Adipose tissue (tissue), 3 donors: Measurements from ENCODE around the gene PCSK6. TPM values are rescaled to one million over a fixed set of nuclear protein-coding genes. Genes with fewer than 3 reads are reported as not detected.

ENCODE experiments used
- H3K27ac ChIP-seq: one replicate; pipeline ENCODE4 v1.5.1; 2013; ENCODE audit warnings: low read depth, low read length
- WGBS, 3 donors: extraction: QIAGEN DNeasy Blood & Tissue Kit; methylation state at CpG; one replicate each; pipeline ENCODE4 v1.1.7; 2013; 5-methylcytosine and 5-hydroxymethylcytosine counted together
- polyA plus RNA-seq, 3 donors: library from polyadenylated mRNA; stranded (reverse); fragments of 200-250 nt; gene quantifications; one replicate each; pipeline ENCODE4 v1.2.3, GENCODE V29; 2013
- donor health status: healthy with polysubstance abuse.
- donor health status: Bipolar disorder and iron deficiency.
- donor health status: healthy.

PCSK6 gene
- polyA plus RNA-seq, 3 donors = 1.5 to 13.2 (median 3.4) TPM

DNA sequence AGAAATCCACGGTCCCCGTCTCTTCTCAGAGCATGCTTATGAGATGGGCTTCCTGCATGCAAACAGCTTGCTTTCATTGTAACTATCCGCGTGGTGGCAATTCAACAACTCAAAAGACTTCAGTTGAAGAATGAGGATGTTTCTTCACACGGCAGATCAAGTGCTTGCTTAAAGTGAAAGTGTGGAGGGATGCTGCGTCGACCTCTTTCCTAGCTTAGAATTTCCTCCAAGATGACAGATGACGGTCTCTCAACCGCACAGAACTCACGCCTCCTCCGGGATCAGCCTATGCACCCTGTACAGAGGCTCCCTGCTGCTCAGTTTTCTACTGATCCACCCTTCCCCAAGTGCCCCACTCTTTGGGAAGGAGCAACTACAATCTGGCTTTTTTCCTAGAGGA is 47.8 kb downstream of the PCSK6 start:
- H3K27ac ChIP-seq = no peak overlapping the region
- 41 to 84% (median 41%) methylated on average over 11 of the region's 11 CpGs for WGBS, 3 donors

DNA sequence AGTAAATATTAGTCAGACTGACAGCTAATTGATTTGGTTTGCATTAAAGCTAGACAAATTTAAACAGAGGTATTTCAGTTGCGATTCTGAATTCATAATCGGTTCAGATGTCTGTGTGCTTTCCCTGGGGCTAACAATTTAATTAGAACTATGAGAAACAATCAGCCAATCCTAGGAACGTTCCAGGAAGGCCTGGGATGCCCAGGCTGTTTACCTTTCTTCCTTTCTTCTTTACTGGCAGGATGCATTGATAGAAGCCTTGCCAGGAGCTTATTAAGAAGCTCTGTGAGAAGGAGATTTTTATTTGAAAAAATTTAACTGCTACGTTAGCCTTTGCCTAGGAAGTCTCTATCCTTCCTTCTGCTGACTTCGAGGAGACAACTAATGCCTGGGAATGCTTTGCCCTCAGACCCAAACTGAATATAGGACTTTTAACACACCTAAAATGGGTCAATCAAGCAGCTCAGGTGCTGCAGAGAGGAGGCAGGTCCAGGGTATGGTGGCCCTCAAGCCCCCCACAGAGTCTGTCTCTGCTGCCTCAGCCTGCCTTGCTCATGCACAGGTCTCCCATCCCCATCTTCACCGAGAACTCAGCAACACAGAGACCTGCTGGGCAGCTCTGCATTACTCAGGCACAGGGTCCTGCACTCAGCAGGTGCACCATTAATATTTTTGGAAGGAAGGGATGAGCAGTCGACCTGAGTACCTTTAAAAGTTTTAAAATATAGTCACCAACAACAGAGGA is 48.5 kb downstream of the PCSK6 start:
- H3K27ac ChIP-seq = no peak overlapping the region
- WGBS, 3 donors = 57 to 65% (median 64%) methylated on average over 7 of the region's 7 CpGs

DNA sequence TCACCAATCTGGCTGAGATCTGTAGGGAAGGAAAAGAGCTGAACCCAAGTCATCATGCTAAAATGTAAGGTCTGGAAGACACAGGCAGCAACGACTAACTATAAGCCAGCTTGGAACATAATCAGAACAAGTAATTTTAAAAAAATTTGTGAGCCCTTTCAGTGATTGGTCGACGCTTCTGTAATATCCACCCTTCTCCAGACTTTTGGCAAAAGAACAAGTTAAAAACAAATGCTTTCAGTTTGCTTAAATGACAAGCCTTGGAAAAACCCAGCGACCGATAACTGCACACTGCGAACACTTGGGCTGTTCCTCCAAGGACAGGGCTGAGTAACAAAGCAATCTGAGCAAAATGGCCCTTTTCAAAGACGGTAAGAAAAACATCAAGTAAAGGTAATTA is 49.6 kb downstream of the PCSK6 start:
- WGBS, 3 donors = 39 to 66% (median 57%) methylated on average over 7 of the region's 7 CpGs
- no peak overlapping the region for H3K27ac ChIP-seq

DNA sequence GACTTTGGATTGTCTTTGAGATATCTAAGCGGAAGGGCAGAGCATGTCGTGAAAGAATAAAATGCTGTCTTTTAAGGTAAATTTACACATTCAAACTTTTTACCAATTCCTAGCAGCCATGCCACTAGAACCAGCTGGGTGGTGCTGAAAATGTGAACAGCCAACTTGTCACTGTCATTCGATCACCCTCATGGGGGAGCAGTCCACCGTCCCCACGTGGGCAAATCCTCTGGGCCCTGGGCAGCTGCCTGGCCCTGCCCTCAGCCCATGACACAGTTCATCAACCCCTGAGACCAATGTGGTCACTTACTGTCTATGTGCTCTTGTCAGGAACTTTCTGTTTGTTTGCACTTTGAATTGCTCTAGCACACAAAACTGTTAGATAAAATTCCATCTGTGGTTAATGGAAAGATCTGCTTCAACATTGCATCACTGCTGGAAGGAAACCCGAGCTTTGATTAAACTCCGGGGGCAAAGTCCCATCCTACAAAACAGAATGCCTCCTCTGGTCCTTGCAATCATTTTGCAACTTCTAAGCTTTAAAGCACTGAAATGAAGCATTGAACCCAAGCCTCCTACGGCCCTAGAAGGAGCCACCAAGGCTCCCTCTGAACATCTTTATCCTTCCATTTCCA is 50.1 kb downstream of the PCSK6 start:
- 48 to 66% (median 52%) methylated on average over 8 of the region's 8 CpGs for WGBS, 3 donors
- no peak overlapping the region for H3K27ac ChIP-seq

DNA sequence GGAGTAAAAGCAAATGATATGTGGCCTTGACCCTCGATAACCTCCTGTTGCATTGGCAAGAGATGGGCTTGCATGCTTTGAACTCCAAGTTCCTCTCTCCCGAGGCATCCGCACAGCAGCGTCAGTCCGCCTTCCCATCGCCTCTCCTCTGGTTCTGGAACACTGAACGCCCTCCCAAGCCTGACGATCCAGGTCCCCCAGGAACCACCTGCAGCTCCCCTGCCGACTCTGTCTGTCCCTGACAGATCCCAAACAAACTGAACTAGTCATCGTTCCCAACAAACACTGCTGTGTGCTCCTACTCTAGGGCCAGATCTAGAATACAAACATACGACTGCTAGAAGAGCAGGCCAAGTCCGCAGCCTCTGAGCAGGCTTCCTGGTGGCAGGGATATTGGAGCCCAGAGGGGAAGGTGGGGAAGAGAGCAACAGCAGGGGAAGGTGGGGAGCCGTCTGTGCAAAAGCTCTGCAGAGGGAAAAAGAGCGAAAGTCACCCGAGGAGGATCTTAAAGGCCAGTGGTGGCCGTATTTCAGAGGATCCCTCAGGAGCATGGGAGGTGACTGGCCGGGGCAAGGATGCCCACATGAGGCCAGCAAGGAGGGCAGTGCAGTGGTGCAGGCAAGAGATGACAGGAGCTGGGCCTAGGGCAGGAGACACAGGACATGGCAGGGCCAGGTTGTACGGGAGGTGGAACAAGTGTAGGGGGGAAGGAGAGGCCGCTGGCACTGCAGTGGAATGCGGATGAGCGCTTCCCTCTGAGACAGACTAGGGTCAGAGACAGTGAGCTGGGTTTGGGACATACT is 50.8 kb downstream of the PCSK6 start:
- 71 to 91% (median 83%) methylated on average over 21 of the region's 21 CpGs for WGBS, 3 donors
- no peak overlapping the region for H3K27ac ChIP-seq

DNA sequence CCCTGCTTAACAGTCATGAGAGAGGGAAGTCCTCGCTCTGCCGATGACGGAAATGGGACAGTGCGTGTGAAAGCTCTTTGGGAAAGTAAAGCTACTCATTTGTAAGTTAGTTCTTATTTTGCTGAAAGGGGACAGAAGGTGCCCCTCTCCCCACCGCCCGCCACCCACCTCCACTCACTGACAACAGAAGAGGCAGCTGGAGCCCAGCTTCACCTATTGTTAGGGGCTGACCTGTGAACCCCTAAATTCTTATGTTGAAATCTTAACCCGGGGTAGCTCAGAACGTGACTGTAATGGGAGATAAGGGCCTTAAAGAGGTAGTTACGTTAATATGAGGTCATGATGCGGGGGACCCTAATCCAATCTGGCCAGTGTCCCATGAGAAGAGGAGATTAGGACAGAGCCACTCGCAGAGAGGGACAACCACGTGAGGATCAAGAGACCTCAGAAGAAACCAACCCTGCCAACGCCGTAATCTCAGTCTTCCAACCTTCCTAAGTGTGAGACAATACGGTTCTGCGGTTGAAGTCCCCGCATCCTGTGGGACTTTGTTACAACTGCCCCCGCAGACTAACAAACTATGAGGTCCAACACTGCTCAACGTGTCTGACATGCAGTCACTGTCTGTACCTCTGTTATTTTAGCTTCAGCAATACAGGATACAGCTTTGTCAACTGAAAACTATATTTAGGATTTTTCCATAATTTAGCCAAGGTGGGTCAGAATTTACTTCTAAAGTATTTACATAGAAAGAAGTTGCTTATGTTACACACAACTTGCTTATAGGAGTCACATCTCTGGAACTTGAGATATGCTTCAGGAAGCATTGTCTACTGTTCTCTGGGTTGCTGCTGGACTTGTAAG is 51.7 kb downstream of the PCSK6 start:
- WGBS, 3 donors = 82 to 90% (median 87%) methylated on average over 19 of the region's 19 CpGs
- H3K27ac ChIP-seq = no peak overlapping the region

DNA sequence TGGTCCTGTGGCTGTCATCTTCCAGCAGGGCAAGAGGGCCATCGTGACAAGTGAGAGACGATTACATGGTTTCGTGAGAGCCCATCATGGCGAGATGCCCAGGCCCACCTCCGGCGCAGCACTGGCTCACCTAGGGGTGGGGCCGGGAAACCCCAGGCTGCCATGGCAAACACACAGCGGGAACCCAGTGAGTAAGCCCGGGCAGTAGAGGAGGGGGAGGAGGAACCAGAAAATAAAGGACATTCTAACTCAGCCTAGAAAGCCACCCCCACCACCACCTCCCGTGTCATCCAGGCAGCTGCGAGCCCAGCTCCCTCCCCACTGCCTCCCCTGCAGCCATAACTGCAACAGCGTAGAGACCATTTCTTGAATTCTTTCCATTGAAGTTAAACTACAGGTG is 52.3 kb downstream of the PCSK6 start:
- WGBS, 3 donors = 89 to 92% (median 91%) methylated on average over 12 of the region's 12 CpGs
- H3K27ac ChIP-seq = no peak overlapping the region

DNA sequence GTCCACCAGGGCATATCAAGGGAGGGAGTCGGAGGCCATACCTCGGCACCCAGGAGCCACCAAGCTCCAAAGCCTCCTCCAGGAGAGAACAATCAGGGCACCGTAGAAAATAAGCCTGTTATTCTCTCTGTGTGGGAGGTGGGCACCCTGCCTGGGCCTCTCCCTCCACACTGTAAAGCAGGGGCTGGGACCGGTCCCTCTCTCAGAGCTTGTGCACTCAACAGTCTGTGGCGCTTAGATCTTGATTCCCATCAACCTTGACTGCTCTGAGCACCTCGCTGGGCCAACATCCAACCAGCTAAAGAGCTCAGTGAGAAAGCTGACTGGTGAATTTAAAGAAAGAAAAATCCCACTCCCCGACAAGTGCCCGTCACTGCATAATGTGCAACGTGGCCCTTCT is 53.0 kb downstream of the PCSK6 start:
- no peak overlapping the region for H3K27ac ChIP-seq
- 90 to 94% (median 93%) methylated on average over 9 of the region's 9 CpGs for WGBS, 3 donors

DNA sequence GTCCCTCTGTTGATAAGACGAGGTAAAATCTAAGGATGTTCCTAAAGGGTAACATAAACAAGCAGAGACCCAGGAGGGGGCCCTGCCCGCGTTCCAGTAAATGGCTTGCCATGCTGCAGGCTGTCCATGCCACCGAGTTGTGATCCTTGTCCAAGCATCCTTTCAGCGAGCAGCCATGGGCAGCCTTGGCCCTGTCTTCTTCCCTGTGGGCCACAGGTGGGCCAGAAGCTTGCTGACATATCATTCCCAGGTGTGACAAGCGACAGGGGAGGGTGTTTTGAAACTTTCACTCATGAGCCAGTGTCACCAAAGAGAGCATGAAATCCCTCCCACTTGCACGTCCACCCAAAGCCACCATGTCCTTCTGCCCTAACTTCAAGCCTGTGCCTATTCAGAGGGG is 53.7 kb downstream of the PCSK6 start:
- H3K27ac ChIP-seq = no peak overlapping the region
- 84 to 93% (median 86%) methylated on average over 7 of the region's 7 CpGs for WGBS, 3 donors

DNA sequence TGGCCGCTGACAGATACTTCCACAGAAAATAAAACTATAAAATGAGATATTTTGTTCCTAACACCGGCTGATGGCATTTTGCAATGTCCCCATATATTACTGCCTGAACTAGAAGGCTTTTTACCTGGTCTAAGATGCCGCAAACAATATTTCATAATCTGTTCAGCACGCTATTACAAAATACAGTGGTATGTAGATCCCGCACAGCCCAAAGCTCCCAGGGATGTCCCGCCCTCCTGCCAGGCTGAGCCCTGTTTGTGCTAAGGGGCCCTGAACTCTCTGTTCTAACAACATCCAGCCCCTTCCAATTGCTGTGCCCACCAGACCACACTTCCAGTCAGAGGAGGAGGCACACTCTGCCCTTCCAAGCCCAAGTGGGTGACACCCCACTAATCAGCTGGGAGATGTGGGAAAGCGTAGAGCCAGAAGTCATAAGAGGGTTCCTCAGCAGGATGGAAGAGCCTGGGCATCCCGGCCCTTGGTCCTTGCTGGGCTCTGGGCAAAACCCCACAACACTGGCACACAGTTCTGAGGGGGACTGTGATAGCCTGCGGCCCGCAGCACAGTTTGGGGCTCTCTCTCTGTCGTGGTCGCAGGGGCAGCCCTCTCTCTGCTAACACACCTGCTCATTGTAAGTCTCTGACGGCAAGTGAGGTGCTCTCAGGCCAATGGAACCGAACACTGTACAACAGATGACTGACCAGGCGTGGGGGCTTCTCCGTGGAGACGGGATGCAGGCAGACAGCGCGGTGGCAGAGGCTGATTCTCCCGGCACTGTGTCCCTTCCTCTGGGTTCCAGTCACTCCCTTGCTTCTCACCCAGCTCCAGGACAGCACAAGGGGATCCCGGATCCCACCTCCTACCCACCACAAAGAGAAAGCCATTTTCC is 55.2 kb downstream of the PCSK6 start:
- H3K27ac ChIP-seq = no peak overlapping the region
- 81 to 88% (median 86%) methylated on average over 21 of the region's 21 CpGs for WGBS, 3 donors

DNA sequence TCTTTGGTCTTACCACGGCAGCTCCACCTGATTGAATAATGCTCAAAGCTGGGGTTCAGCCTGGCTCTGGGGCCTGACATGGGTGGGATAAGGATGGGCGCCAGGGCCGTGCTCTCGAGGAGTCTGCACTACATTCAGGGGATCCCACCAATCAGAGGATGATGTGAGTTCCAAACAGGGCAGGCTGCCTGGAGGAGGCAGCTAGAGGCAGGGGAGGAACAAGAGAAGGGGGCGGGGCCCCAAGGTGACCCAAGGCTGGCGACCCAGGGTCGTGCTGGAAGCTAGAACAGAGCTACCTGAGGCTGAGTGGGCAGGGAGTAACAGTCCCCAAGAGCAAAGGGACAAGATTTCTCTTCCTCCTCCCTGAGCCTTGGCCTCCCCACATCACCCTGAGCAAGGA is 56.1 kb downstream of the PCSK6 start:
- WGBS, 3 donors = 76 to 89% (median 80%) methylated on average over 7 of the region's 7 CpGs
- no peak overlapping the region for H3K27ac ChIP-seq

DNA sequence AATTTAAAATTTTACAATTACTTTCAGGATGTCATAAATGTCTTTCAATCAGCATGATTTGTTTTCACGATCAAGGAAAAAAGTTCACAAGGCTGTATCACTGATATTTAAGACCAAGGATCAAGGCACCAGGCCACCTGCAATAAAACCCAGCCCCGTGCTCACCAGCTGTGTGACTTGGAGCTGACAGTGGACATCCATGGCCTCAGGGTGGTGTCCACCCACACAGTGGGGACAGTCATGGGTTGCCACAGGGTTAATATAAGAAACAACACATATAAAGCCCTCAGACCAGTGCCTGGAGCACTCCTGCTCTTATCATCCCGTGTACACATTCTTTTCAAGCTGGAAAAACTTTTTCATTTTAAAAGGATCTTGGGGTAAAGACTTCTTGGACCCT is 56.5 kb downstream of the PCSK6 start:
- WGBS, 3 donors = 81 to 83% (median 82%) methylated on average over 3 of the region's 3 CpGs
- no peak overlapping the region for H3K27ac ChIP-seq

DNA sequence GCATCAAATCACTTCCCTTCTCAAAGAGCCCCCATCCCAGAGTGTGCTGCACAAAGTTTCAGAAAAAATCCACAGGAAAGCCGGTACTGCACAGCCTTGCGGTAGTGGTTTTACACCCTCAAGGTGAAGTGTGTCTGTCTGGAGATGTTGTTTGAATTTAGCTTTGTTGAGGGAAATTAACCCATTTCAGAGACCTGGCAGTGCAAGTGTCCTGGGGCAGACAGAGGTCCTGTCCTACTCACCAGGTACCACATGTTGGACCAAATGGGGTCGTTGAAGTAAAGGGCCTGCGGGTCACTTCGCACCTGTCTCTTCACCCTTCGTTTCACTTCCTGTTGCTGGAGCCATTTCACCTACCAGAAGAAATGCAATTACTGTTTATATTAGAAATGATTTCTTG is 57.8 kb downstream of the PCSK6 start:
- WGBS, 3 donors = 88 to 91% (median 88%) methylated on average over 6 of the region's 6 CpGs
- H3K27ac ChIP-seq = no peak overlapping the region

DNA sequence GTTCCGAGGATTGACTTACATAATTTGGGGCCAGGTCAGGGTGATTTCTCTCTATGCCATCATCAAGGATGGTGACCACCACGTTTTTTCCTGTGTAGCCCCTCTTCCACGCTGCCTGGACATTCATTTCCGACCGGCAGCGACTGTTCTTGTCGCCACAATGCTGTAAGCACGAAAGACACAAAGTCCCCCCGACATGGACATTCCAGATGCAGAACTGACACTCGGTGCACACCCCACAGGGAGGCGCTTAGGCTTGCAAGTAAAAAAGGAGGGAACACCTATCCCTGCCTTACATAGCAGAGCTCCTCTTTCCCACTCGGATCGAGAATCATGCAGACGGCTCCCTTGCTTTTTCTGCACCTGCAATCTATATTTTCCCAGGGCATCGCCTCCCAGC is 58.2 kb downstream of the PCSK6 start:
- H3K27ac ChIP-seq = no peak overlapping the region
- 79 to 82% (median 81%) methylated on average over 15 of the region's 15 CpGs for WGBS, 3 donors

DNA sequence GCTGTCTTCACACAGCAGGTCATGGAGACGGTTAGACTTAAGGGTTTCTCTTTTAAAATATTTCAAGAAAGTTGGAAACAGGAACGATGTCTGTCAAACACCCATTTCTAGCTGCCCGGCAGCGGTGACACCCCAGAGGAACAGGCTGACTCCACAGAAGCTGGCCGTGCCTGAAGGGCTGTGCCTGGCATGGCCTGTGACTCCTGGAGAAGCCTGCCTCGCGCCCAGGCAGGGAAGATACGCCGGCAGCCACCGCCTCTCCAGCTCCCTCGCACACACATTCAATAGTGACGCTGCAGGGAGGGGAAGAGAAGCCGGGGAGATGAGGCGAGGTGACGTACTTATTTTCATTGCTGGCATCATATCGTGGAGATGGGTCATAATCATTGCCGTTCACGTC is 59.9 kb downstream of the PCSK6 start:
- WGBS, 3 donors = 87 to 91% (median 89%) methylated on average over 18 of the region's 18 CpGs
- H3K27ac ChIP-seq = no peak overlapping the region

DNA sequence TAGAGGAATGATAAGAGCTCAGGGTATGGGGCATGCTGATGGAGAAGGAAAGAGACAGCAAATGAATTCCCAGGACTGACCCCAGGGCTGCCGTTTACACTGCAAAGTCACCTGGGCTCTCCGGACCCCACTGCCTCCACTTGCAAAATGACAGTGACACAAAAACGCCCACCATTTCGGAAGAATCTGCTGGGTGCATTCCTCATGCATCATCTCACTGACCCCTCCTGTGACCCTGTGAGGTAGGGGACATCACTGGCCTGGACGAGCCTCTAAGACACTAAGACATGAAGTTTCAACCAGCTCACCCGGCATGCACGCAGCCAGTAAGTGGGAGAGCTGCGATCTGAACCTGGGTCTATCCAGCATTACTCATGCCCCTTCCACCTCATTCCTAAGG is 60.3 kb downstream of the PCSK6 start:
- H3K27ac ChIP-seq = no peak overlapping the region
- 76 to 84% (median 81%) methylated on average over 8 of the region's 8 CpGs for WGBS, 3 donors

DNA sequence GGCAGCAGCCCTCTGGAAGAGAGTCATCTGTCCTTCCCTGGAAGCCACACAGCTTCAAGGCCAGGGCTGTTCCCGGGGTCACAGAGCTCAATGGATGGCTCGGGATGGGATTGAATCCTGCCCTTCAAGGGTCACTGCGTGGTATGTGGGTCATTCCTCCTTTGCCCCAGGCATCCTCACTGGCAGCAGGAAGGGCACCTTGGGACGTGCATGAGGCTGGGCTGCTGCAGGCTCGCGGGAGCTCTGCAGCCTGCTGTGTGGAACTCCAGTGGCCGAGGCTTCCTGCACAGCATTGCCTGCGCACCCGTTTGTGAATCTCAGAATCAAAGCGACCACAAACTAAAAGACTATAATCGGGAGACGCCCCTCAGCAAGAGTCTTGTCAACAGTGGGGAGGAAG is 60.7 kb downstream of the PCSK6 start:
- WGBS, 3 donors = 79 to 83% (median 81%) methylated on average over 12 of the region's 12 CpGs
- H3K27ac ChIP-seq = no peak overlapping the region
